ENCODE data around the gene ADGRE2. TPM values are rescaled to one million over a fixed set of nuclear protein-coding genes. Genes with fewer than 3 reads are reported as not detected.

The ADGRE2 gene
- polyA plus RNA-seq, 3 donors: 13.1 to 91.1 (median 47.6) TPM

- no peak for DNase-seq
- Mint-ChIP-seq H3K9me3 (peaks cover 69 to 95% (median 91%) of the 10 kb centered on the region in 7 donors), H3K4me3 (no peak overlapping the region), H3K27ac (peak overlapping the region in 1 of 7 donors; percentile 1), H3K27me3 (ENCODE audit: low read depth in 3 of 3) (peaks cover 0 to 2% (median 0%) of the 10 kb centered on the region in 3 donors), H3K36me3 (peaks cover 77 to 78% of the 10 kb centered on the region in 2 donors), H3K4me1 (no peaks in the 10 kb centered on the region)
- Histone ChIP-seq H3K4me2 (replicated peaks; ENCODE audit: extremely low read depth, low read length, poor library complexity, severe bottlenecking) (no peak overlapping the region), H3K4me3 (replicated peaks in 1 of 3; ENCODE audit: low read depth in 2 of 3, low read length in 3 of 3) (peak overlapping the region in 1 of 3 experiments; percentile 44), H2AFZ (ENCODE audit: insufficient read depth, low read depth, low read length, poor library complexity, severe bottlenecking) (no peak overlapping the region), H3K36me3 (replicated peaks in 1 of 2; ENCODE audit: control insufficient read depth in 1 of 2, insufficient read depth in 2 of 2, low read length in 2 of 2) (peaks cover 55 to 92% of the 10 kb centered on the region in 2 donors), H3K27ac (ENCODE audit: low read depth in 1 of 2, low read length in 2 of 2) (no peak overlapping the region), H3K9ac (ENCODE audit: insufficient read depth, low read length, poor library complexity, severe bottlenecking) (no peak overlapping the region), H3K79me2 (ENCODE audit: insufficient read depth, low read length) (no peaks in the 10 kb centered on the region), H3K4me1 (ENCODE audit: control insufficient read depth in 1 of 2, insufficient read depth in 2 of 2, low read length in 2 of 2) (no peaks in the 10 kb centered on the region), H3K9me3 (replicated peaks in 1 of 2; ENCODE audit: control insufficient read depth in 1 of 2, insufficient read depth in 1 of 2, low read length in 2 of 2) (peaks cover 65 to 90% of the 10 kb centered on the region in 2 donors), H3K27me3 (ENCODE audit: control insufficient read depth in 2 of 2, insufficient read depth in 2 of 2, low read length in 2 of 2) (no peaks in the 10 kb centered on the region), H4K20me1 (ENCODE audit: insufficient read depth, low read length) (no peaks in the 10 kb centered on the region)
- 95% methylated on average over 15 of the region's 18 CpGs for WGBS (ENCODE audit: insufficient coverage)
- intact Hi-C loops (cut with micrococcal nuclease): no loop called here
- no peak for TF ChIP-seq CTCF (IDR thresholded peaks at IDR 0.05)
Observed at GRCh38 chr19:14718522-14719116, 59.7 kb downstream of the ADGRE2 start.

GRCh38 chr19:14715841-14716240, 62.5 kb downstream of the ADGRE2 start:
- TF ChIP-seq CTCF (IDR thresholded peaks at IDR 0.05): no peak
- H3K9ac ChIP-seq (ENCODE audit: insufficient read depth, low read length, poor library complexity, severe bottlenecking): no peak overlapping the region
- 100% methylated on average over 1 of the region's 4 CpGs for WGBS (ENCODE audit: insufficient coverage)
- no peak overlapping the region for H2AFZ ChIP-seq (ENCODE audit: insufficient read depth, low read depth, low read length, poor library complexity, severe bottlenecking)
- no peaks in the 10 kb centered on the region for H3K4me1 Mint-ChIP-seq
- DNase-seq: no peak
- peaks cover 65 to 80% (median 75%) of the 10 kb centered on the region in 7 donors for H3K9me3 Mint-ChIP-seq
- H3K4me3 ChIP-seq (replicated peaks in 1 of 3; ENCODE audit: low read depth in 2 of 3, low read length in 3 of 3): no peak overlapping the region
- peaks cover 74 to 100% of the 10 kb centered on the region in 2 donors for H3K36me3 ChIP-seq (replicated peaks in 1 of 2; ENCODE audit: control insufficient read depth in 1 of 2, insufficient read depth in 2 of 2, low read length in 2 of 2)
- intact Hi-C loops (cut with micrococcal nuclease): no loop called here
- H3K27me3 Mint-ChIP-seq (ENCODE audit: low read depth in 3 of 3): peaks cover 0 to 2% (median 0%) of the 10 kb centered on the region in 3 donors
- H4K20me1 ChIP-seq (ENCODE audit: insufficient read depth, low read length): no peaks in the 10 kb centered on the region
- H3K4me1 ChIP-seq (ENCODE audit: control insufficient read depth in 1 of 2, insufficient read depth in 2 of 2, low read length in 2 of 2): no peaks in the 10 kb centered on the region
- H3K4me2 ChIP-seq (replicated peaks; ENCODE audit: extremely low read depth, low read length, poor library complexity, severe bottlenecking): no peak overlapping the region
- H3K79me2 ChIP-seq (ENCODE audit: insufficient read depth, low read length): no peaks in the 10 kb centered on the region
- no peaks in the 10 kb centered on the region for H3K27me3 ChIP-seq (ENCODE audit: control insufficient read depth in 2 of 2, insufficient read depth in 2 of 2, low read length in 2 of 2)
- H3K4me3 Mint-ChIP-seq: no peak overlapping the region
- H3K9me3 ChIP-seq (replicated peaks in 1 of 2; ENCODE audit: control insufficient read depth in 1 of 2, insufficient read depth in 1 of 2, low read length in 2 of 2): peaks cover 58 to 73% of the 10 kb centered on the region in 2 donors
- H3K27ac ChIP-seq (ENCODE audit: low read depth in 1 of 2, low read length in 2 of 2): no peak overlapping the region
- no peak overlapping the region for H3K27ac Mint-ChIP-seq
- H3K36me3 Mint-ChIP-seq: peaks cover 88 to 96% of the 10 kb centered on the region in 2 donors

Measured in CD14-positive monocyte (primary cell).